Peyer's patch (tissue), 4 donors: ENCODE data around the gene TSPOAP1. TPM values are rescaled to one million over a fixed set of nuclear protein-coding genes. Genes with fewer than 3 reads are reported as not detected.

Source experiments
- DNase-seq, 3 donors: peaks; one replicate each; pipeline ENCODE4 v3.0.0-alpha.2; 2017 to 2019
- H3K27ac ChIP-seq, 4 donors: fragments of 200-600 bp; sonication (generic); one replicate each; pipeline ENCODE4 v1.5.1; 2016 to 2019
- H3K27me3 ChIP-seq, 2 donors: fragments of 200-600 bp; sonication (generic); one replicate each; pipeline ENCODE4 v1.5.1; 2019
- H3K36me3 ChIP-seq, 3 donors: fragments of 200-600 bp; sonication (generic); one replicate each; pipeline ENCODE4 v1.5.1; 2016 to 2019
- H3K4me1 ChIP-seq, 4 donors: fragments of 200-600 bp; sonication (generic); one replicate each; pipeline ENCODE4 v1.5.1; 2016 to 2019
- H3K4me3 ChIP-seq, 4 donors: fragments of 200-600 bp; sonication (generic); 1 replicate in 3 of 4; 2 replicates in 1 of 4; pipeline ENCODE4 v1.5.1; 2016 to 2019; ENCODE audit warnings: mild to moderate bottlenecking in 1 of 4
- H3K9me3 ChIP-seq, 4 donors: fragments of 200-600 bp; sonication (generic); one replicate each; pipeline ENCODE4 v1.5.1; 2016 to 2019; ENCODE audit warnings: mild to moderate bottlenecking in 1 of 4
- POLR2A ChIP-seq, 2 donors: fragments of 450-650 bp; IDR thresholded peaks; one replicate each; pipeline ENCODE4 v1.5.1; 2017; ENCODE audit warnings: antibody characterized with exemption in 2 of 2, mild to moderate bottlenecking in 2 of 2, moderate library complexity in 2 of 2
- total RNA-seq, 4 donors: library from RNA; depleted of rRNA; stranded (reverse); fragments of >200 nt; gene quantifications; one replicate each; pipeline ENCODE4 v1.1.0, GENCODE V29; 2016
- TF ChIP-seq, protein P1 (sequence below), 6 experiments: fragments of 450-650 bp in 4 of 6; fragments of 200-600 bp in 2 of 6; sonication (generic) in 1 of 6; IDR thresholded peaks; one replicate each; pipeline ENCODE4 v1.5.1; 2017 to 2019; ENCODE audit warnings: antibody characterized with exemption in 6 of 6, mild to moderate bottlenecking in 3 of 6, moderate library complexity in 1 of 6

The TSPOAP1 gene
- total RNA-seq, 4 donors from 2014 or later, result 9.1 to 11.9 (median 10.4) TPM

DNA sequence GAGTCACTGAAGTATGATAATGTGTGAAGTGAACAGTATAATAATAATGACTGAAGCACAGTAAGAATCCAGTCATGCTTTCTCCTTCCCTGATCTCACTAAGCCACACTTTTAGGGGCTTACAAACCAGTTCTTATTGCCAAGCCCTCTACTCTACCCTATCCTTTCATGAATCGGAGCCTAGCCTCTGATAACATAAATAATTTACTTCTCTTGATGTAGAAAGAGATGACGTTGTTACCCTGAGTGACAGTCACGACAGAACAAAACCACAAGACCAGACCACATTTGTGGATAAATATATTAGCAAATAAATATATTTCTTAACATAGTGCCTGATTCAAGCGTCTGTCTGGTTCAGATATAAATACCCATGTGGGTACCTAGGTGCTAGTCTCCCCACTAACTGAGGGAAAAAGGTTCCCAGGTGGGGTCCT is 24.8 kb upstream of the TSPOAP1 start:
- H3K27me3 ChIP-seq, result no peaks in the 10 kb centered on the region
- peak overlapping the region in 1 of 4 donors; percentile 67 for H3K4me3 ChIP-seq
- DNase-seq, result no peak
- TF ChIP-seq, protein P1, sequence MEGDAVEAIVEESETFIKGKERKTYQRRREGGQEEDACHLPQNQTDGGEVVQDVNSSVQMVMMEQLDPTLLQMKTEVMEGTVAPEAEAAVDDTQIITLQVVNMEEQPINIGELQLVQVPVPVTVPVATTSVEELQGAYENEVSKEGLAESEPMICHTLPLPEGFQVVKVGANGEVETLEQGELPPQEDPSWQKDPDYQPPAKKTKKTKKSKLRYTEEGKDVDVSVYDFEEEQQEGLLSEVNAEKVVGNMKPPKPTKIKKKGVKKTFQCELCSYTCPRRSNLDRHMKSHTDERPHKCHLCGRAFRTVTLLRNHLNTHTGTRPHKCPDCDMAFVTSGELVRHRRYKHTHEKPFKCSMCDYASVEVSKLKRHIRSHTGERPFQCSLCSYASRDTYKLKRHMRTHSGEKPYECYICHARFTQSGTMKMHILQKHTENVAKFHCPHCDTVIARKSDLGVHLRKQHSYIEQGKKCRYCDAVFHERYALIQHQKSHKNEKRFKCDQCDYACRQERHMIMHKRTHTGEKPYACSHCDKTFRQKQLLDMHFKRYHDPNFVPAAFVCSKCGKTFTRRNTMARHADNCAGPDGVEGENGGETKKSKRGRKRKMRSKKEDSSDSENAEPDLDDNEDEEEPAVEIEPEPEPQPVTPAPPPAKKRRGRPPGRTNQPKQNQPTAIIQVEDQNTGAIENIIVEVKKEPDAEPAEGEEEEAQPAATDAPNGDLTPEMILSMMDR (IDR thresholded peaks at IDR 0.05), result no peak
- TF ChIP-seq POLR2A (IDR thresholded peaks at IDR 0.05), result no peak
- peaks cover 0 to 13% (median 5%) of the 10 kb centered on the region in 4 donors for H3K4me1 ChIP-seq
- H3K36me3 ChIP-seq, result peaks cover 0 to 40% (median 0%) of the 10 kb centered on the region in 3 donors
- H3K9me3 ChIP-seq, result no peaks in the 10 kb centered on the region
- H3K27ac ChIP-seq, result peak overlapping the region; percentile 85 to 96 (median 88)

DNA sequence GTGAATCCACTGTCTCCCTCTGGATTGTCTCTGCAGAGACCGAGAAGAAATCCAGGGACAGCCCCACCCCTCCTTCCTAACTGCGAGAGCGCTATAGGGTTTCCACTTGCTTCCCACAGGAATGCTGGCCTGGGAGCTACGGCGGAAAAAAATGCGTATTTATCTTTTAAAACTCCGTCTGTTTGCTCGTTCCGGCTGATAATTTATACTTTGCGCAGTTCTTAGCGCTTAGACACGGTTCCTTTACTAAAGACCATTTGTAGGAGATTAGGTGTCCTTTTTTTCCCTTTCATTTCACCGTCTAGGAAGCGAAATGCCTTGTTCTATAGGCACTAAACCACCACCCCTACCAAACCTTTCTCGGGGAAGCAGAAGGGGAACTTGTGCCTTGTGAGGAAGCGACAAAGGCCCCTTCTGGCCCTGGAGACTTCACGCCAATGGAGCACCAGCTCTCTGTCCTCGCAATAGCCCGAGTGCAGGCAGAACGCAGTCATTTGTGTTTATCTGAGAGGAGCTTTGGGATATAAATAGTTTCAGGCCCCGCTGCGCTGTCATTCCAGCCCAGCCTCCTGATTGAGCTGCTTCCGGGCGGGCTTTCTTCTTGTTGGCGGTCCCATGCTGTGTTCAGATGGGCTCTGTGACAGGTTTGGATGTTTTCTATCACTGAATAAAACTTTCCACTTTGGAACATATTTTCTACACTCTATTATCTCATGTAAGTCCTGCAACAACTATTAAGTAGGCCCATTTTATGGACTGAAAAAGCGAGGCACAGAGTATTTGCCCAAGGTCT is 24.2 kb upstream of the TSPOAP1 start:
- peak; percentile 50 to 66 (median 60) for DNase-seq

DNA sequence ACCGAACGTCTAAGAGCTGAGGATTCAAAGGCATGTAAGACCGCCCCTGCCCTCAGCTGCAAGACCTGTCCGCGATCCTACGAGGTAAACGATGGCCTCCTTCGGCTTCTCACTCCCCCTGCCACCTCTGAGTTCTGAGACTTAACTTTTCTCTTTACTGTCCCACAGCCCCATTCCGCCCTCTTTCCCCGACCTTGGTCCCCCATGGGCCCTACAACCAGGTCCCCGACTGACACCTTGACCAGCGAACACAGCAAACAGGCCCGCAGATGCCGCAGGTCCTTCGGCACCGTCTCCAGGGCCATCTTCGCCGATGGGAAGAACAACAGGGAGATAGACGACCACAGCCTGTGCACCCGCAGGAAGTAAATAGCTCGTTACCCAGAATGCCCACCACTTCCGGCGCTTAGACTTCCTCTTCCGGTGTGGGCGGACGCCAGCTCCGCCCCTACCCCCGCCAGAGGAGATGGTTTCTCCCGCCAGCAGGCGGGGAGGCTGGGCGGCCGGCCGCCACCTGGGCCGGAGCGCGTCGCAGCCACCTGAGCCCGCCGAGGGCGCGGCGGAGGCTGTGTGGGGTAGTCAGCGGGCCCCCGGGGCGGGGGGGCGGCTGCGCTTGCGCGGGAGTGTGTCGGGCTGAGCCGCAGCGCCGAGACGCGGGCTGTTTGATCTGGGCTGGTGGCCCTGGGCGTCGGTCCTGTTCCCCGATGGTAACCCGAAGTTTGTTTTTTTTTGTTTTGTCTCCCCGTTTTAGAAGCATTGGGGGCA is 23.4 kb upstream of the TSPOAP1 start, which contains the start of gene SUPT4H1:
TSS of gene SUPT4H1 (minus strand) at position 371 of the 765 bp plus-strand sequence. CDS start at position 305, 66 bp downstream.
- TF ChIP-seq POLR2A (IDR thresholded peaks at IDR 0.05), result peak; percentile 78 to 88
- TF ChIP-seq, protein P1 (IDR thresholded peaks at IDR 0.05), result peak in 4 of 6 experiments; percentile 23 to 47 (median 34)
- peaks cover 0 to 13% (median 5%) of the 10 kb centered on the region in 4 donors for H3K4me1 ChIP-seq

More for the DNA sequence above, 24.2 kb upstream of the TSPOAP1 start:
- TF ChIP-seq, protein P1 (IDR thresholded peaks at IDR 0.05), result no peak
- no peak for TF ChIP-seq POLR2A (IDR thresholded peaks at IDR 0.05)
- peak overlapping the region; percentile 85 to 96 (median 88) for H3K27ac ChIP-seq
- H3K27me3 ChIP-seq, result no peaks in the 10 kb centered on the region
- H3K4me1 ChIP-seq, result peaks cover 0 to 13% (median 5%) of the 10 kb centered on the region in 4 donors
- peak overlapping the region; percentile 64 to 80 (median 72) for H3K4me3 ChIP-seq
- peaks cover 0 to 40% (median 0%) of the 10 kb centered on the region in 3 donors for H3K36me3 ChIP-seq
- H3K9me3 ChIP-seq, result no peaks in the 10 kb centered on the region

DNA sequence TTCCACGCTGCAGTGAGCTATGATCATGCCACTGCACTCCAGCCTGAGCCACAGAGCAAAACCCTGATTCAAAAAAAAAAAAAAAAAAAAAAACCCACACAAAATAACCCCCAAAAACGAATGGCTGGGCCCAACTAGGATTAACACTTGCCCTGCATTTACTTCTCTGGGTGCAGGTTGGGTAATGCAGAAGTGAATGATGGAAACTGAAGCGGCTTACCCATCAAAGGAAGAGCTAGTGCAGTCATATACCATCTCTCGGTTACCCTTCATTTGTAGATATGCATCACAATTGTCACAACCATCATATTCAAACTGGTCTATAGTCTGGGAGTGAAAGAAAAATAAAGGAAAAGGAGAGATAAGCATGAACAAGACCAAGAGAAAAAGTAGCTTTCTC is 22.6 kb upstream of the TSPOAP1 start:
- no peak for TF ChIP-seq POLR2A (IDR thresholded peaks at IDR 0.05)
- TF ChIP-seq, protein P1 (IDR thresholded peaks at IDR 0.05), result no peak
- H3K27me3 ChIP-seq, result no peaks in the 10 kb centered on the region
- peaks cover 0 to 13% (median 5%) of the 10 kb centered on the region in 4 donors for H3K4me1 ChIP-seq
- H3K27ac ChIP-seq, result peak overlapping the region in 1 of 4 donors; percentile 85
- no peak for DNase-seq
- H3K36me3 ChIP-seq, result peaks cover 0 to 47% (median 0%) of the 10 kb centered on the region in 3 donors
- peak overlapping the region; percentile 64 to 80 (median 72) for H3K4me3 ChIP-seq
- no peaks in the 10 kb centered on the region for H3K9me3 ChIP-seq

More for the DNA sequence above, 23.4 kb upstream of the TSPOAP1 start, which contains the start of gene SUPT4H1:
- DNase-seq, result peak; percentile 86 to 95 (median 95)
- Histone ChIP-seq H3K36me3 (peaks cover 0 to 40% (median 0%) of the 10 kb centered on the region in 3 donors), H3K27me3 (no peaks in the 10 kb centered on the region), H3K4me3 (peak within 1 kb of the TSS; percentile 64 to 80 (median 72)), H3K27ac (peak within 1 kb of the TSS; percentile 85 to 96 (median 88)), H3K9me3 (no peaks in the 10 kb centered on the region)

DNA sequence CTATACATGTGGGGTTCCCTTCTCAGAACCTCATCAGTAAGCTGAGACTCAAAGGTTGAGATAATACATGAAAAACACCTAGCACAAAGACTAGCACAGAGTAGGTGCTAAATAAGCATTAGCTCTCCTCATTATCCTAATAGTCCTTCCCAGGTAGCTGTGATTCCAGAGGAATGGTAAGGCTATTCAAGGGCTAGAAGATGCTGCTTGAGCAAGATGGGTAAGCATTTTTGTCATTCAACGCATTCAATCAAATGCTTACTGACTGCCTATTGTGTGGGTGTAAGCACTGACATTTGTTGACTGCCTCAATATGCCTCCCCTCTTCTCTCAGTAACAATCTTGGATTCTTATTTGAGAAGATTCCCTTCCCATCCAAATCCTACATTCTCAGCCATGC is 19.4 kb upstream of the TSPOAP1 start:
- Histone ChIP-seq H3K27ac (no peak overlapping the region), H3K4me1 (peaks cover 0 to 17% (median 16%) of the 10 kb centered on the region in 4 donors), H3K9me3 (no peaks in the 10 kb centered on the region), H3K36me3 (peaks cover 0 to 74% (median 0%) of the 10 kb centered on the region in 3 donors), H3K4me3 (no peak overlapping the region), H3K27me3 (no peaks in the 10 kb centered on the region)
- TF ChIP-seq POLR2A (IDR thresholded peaks at IDR 0.05), result no peak
- TF ChIP-seq, protein P1 (IDR thresholded peaks at IDR 0.05), result no peak
- DNase-seq, result no peak
